ENCODE results near the gene LUC7L3. TPM values are rescaled to one million over a fixed set of nuclear protein-coding genes. Genes with fewer than 3 reads are reported as not detected.

Gene LUC7L3
- total and polyA plus RNA-seq, 2 donors (not counting 3 experiments of a cell fraction or from before 2014, with no cell fraction given): 70.9 to 113 TPM

DNA sequence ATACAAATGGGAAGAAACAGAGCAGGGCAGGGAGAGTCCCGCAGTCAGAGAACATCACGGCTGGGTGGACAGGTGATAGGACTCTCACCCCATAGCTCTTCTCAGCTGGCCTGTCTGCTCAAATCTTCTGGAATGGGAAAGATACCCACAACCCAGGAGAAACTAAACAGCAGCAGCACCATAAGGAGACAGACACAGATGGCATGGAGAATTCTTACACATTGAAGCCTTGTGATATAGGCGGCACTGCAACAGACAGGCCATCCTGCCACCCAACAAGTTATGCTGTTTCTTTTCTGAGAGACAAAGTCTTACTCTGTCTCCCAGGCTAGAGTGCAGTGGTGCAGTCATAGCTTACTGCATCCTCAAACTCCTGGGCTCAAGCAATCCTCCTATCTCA is 56.5 kb downstream of the LUC7L3 start:
- dilution Hi-C loops (cut with MboI; ENCODE audit: extremely low pct_ligation_motif_present, low sequenced_read_pairs): no loop called here
- no peak for FAIRE-seq
- Histone ChIP-seq H3K9me1 (replicated peaks; ENCODE audit: control insufficient read depth, extremely low read depth, insufficient read depth, low read length) (no peaks in the 10 kb centered on the region), H3K4me3 (replicated peaks in 1 of 3; ENCODE audit: insufficient read depth in 1 of 3, low read depth in 1 of 3, low read length in 3 of 3) (no peak overlapping the region), H3K79me2 (ENCODE audit: control insufficient read depth, insufficient read depth, low read length) (no peaks in the 10 kb centered on the region), H3K9ac (replicated peaks; ENCODE audit: extremely low read depth, insufficient read depth, low read length) (no peak overlapping the region), H3K4me1 (ENCODE audit: control insufficient read depth, extremely low read depth, insufficient read depth, low read length) (no peaks in the 10 kb centered on the region), H2AFZ (ENCODE audit: low read depth, low read length) (no peak overlapping the region), H3K27ac (ENCODE audit: insufficient read depth, low read depth, low read length) (no peak overlapping the region), H3K9me3 (replicated peaks; ENCODE audit: control insufficient read depth, insufficient read depth, low read length) (no peaks in the 10 kb centered on the region), H3K36me3 (ENCODE audit: control insufficient read depth in 2 of 2, extremely low read depth in 1 of 2, insufficient read depth in 2 of 2, low read length in 2 of 2) (no peaks in the 10 kb centered on the region), H3K27me3 (ENCODE audit: control insufficient read depth in 2 of 2, insufficient read depth in 2 of 2, low read length in 2 of 2) (no peaks in the 10 kb centered on the region), H3K4me2 (ENCODE audit: insufficient read depth, low read length) (no peak overlapping the region), H4K20me1 (replicated peaks; ENCODE audit: control insufficient read depth, extremely low read depth, insufficient read depth, low read length) (no peaks in the 10 kb centered on the region)
- no peak for DNase-seq (ENCODE audit: low read depth, low spot score)
- BruUV-seq (replicated peaks): no TSS peak
- ChIA-PET POLR2A (no interaction called here), CTCF (interaction anchor here (1.0 kb wide), 1 partner anchor 8 kb away, joined by 3 read pairs; no protein-coding TSS in a partner anchor)
- intact Hi-C loops (cut with micrococcal nuclease): no loop called here
- TF ChIP-seq POLR2AphosphoS5 (IDR thresholded peaks at IDR 0.05; ENCODE audit: insufficient read depth, low read depth, low read length) (no peak), MYC (IDR thresholded peaks at IDR 0.05; ENCODE audit: low read depth, low read length) (no peak), JUN (IDR thresholded peaks at IDR 0.05; ENCODE audit: borderline replicate concordance, insufficient read depth, insufficient read length, low read depth) (no peak), POLR2A (IDR thresholded peaks at IDR 0.05; ENCODE audit: low read depth, low read length) (no peak), MAX (IDR thresholded peaks at IDR 0.05; ENCODE audit: insufficient read depth, insufficient read length) (no peak), FOS (IDR thresholded peaks at IDR 0.05; ENCODE audit: borderline replicate concordance, insufficient read depth, low read length) (no peak), EZH2 (IDR thresholded peaks at IDR 0.05; ENCODE audit: borderline replicate concordance, low read depth, low read length, severe bottlenecking) (no peak), GATA2 (IDR thresholded peaks at IDR 0.05; ENCODE audit: insufficient read depth, insufficient read length, low read depth, low read length) (no peak)
- TF ChIP-seq, protein P1, sequence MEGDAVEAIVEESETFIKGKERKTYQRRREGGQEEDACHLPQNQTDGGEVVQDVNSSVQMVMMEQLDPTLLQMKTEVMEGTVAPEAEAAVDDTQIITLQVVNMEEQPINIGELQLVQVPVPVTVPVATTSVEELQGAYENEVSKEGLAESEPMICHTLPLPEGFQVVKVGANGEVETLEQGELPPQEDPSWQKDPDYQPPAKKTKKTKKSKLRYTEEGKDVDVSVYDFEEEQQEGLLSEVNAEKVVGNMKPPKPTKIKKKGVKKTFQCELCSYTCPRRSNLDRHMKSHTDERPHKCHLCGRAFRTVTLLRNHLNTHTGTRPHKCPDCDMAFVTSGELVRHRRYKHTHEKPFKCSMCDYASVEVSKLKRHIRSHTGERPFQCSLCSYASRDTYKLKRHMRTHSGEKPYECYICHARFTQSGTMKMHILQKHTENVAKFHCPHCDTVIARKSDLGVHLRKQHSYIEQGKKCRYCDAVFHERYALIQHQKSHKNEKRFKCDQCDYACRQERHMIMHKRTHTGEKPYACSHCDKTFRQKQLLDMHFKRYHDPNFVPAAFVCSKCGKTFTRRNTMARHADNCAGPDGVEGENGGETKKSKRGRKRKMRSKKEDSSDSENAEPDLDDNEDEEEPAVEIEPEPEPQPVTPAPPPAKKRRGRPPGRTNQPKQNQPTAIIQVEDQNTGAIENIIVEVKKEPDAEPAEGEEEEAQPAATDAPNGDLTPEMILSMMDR (IDR thresholded peaks at IDR 0.05; ENCODE audit: extremely low read depth in 1 of 2, insufficient read depth in 1 of 2, low read depth in 1 of 2, low read length in 2 of 2): no peak
